Stimulated activated naive B cell treated with anti-CD40 and anti-IgM and Interleukin-4, amounts not matched to agents 10 μg/mL and 1 μg/mL and 100 μg/mL, for 72 hours (primary cell): ENCODE data around the gene OLFML2B.

Experiments used
- ATAC-seq, 2 donors: fragments of 150-1000 bp; cut with Tn5 transposase; replicated peaks; 2 replicates each; pipeline ENCODE4 v1.10.0; 2021; ENCODE audit warnings: moderate library complexity in 1 of 2
- DNase-seq: peaks from one replicate; pipeline ENCODE4 v3.0.0; 2021
- H3K27ac Mint-ChIP-seq: one replicate; pipeline ENCODE4 v1.8.0; 2022; ENCODE audit warnings: mild to moderate bottlenecking, mixed read lengths
- H3K27me3 Mint-ChIP-seq, 2 donors: one replicate each; pipeline ENCODE4 v1.8.0; 2022; ENCODE audit warnings: mixed read lengths in 2 of 2
- H3K36me3 Mint-ChIP-seq, 2 donors: one replicate each; pipeline ENCODE4 v1.8.0; 2022; ENCODE audit warnings: mixed read lengths in 2 of 2, mild to moderate bottlenecking in 1 of 2
- H3K4me1 Mint-ChIP-seq, 2 donors: one replicate each; pipeline ENCODE4 v1.8.0; 2022; ENCODE audit warnings: mixed read lengths in 2 of 2, mild to moderate bottlenecking in 1 of 2
- H3K4me3 Mint-ChIP-seq, 2 donors: one replicate each; pipeline ENCODE4 v1.8.0; 2022; ENCODE audit warnings: mild to moderate bottlenecking in 2 of 2, mixed read lengths in 2 of 2, moderate library complexity in 1 of 2
- H3K9me3 Mint-ChIP-seq, 2 donors: one replicate each; pipeline ENCODE4 v1.8.0; 2022; ENCODE audit warnings: mixed read lengths in 2 of 2, mild to moderate bottlenecking in 1 of 2

OLFML2B gene

DNA sequence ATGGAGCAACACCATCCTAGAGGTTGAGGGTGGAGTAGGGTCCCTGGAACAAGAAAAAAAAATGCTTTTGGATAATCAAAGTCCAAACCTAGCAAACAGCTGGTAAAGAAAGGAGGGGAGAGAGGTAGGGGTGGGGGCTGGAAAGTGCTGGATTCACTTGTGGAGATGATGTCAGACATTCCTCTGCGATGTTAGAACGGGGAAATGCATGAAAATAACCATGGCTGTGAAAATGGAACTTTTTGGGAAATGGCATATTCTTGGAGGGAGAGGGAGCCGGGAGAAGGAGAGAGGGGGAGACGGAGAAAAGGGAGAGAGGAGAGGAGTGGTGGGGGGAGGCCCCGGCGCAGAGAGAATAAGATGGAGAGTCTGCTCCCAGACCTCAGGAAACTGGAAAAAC, 53.6 kb downstream of the OLFML2B start:
- no peaks in the 10 kb centered on the region for H3K9me3 Mint-ChIP-seq
- H3K4me1 Mint-ChIP-seq, result no peaks in the 10 kb centered on the region
- H3K36me3 Mint-ChIP-seq, result peaks cover 23 to 34% of the 10 kb centered on the region in 2 donors
- ATAC-seq, result no peak
- H3K4me3 Mint-ChIP-seq, result no peak overlapping the region
- H3K27me3 Mint-ChIP-seq, result no peaks in the 10 kb centered on the region
- no peak overlapping the region for H3K27ac Mint-ChIP-seq
- no peak for DNase-seq

DNA sequence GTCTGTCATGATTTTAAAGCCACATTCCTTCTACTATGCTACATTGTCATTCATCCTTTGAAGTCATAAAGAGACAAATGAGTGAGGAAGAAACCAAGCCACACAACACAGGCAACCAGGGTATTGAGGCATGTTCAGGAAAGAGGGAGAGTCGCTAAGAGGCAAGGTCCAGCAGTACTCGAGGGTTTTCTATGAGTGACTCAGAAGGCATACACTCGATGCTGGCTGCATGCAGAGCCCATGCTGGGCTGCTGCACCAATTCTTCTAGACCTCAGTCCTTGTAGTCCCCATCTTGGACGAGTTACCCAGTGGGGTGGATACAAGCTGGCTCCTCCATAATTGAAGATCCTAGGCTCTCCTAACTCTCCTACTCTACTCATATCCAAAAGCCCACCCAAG, 57.6 kb downstream of the OLFML2B start:
- DNase-seq, result no peak
- H3K36me3 Mint-ChIP-seq, result peaks cover 29 to 44% of the 10 kb centered on the region in 2 donors
- H3K27me3 Mint-ChIP-seq, result no peaks in the 10 kb centered on the region
- no peaks in the 10 kb centered on the region for H3K9me3 Mint-ChIP-seq
- no peak overlapping the region for H3K4me3 Mint-ChIP-seq
- ATAC-seq, result no peak
- H3K4me1 Mint-ChIP-seq, result peaks cover 7 to 9% of the 10 kb centered on the region in 2 donors
- no peak overlapping the region for H3K27ac Mint-ChIP-seq

DNA sequence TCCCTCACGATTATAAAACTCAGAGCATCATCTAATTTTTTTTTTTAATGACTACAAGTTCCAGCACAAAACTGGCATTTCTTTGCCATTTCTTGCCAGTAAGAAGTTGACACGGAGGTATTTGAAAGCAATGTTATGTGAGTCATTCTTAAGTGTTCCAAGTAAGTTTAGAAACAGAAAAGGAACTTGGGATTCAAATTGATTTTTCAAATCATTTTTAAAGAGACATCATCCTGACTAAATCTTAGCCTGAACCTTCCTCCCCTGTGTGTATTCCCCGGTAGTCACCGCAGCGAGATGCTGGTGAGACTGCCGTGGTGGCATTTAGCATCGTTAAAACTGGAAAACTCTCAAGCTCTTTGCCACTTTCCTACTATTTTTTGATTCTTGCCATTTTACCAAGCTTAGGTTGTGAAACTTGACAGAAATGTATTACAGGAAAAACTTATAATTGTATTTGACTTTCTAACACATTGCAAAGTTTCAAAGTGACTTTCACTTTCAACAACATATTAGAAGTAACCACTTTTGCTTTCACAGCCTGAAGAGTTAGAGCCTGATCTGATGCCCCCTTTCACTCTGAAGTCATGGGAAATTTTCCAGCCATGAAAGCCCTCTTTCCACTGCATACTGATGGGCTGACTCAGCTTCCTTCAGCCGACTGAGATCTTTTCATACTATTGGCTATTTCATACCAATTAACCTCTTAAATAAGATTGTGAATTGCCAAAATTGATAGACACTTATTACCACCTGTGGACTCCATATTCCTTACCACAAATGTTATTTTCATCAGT, 61.4 kb downstream of the OLFML2B start:
- Mint-ChIP-seq H3K27me3 (no peaks in the 10 kb centered on the region), H3K4me3 (peak overlapping the region in 1 of 2 donors; percentile 65), H3K36me3 (peaks cover 36 to 50% of the 10 kb centered on the region in 2 donors), H3K4me1 (peaks cover 7 to 11% of the 10 kb centered on the region in 2 donors), H3K27ac (peak overlapping the region; percentile 83), H3K9me3 (no peaks in the 10 kb centered on the region)
- DNase-seq (peak; percentile 8), ATAC-seq (peak; percentile 83 to 98)

DNA sequence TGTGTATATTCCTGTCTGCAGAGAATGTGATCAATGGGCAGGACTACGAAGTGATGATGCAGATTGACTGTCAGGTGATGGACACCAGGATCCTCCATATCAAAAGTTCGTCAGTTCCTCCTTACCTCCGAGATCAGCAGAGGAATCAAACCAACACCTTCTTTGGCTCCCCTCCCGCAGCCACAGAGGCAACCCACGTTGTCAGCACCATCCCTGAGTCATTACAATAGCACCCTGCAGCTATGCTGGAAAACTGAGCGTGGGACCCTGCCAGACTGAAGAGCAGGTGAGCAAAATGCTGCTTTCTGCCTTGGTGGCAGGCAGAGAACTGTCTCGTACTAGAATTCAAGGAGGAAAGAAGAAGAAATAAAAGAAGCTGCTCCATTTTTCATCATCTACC, 65.2 kb downstream of the OLFML2B start:
- Mint-ChIP-seq H3K9me3 (no peaks in the 10 kb centered on the region), H3K4me3 (no peak overlapping the region), H3K36me3 (peaks cover 31 to 48% of the 10 kb centered on the region in 2 donors), H3K27ac (no peak overlapping the region), H3K27me3 (no peaks in the 10 kb centered on the region), H3K4me1 (peaks cover 12 to 13% of the 10 kb centered on the region in 2 donors)
- DNase-seq, result no peak
- ATAC-seq, result no peak

DNA sequence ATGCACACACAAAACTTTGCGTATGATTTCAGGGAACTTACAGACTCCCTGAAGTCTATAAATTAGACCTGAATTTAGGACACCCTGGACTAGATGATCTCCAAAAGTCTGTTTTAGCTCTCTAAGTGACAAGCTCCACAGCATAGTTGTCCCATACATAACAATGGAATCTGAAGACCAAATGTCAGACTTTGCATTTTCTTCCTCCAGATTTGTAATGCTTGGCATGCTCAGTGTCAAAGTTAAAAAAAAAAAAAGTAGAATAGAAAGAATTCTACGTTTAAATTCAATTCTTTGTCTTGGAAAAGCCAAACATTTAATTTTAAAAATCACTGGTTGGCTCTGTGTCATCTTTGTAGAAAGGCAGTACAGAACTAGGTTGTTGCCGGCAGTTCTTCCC, 66.7 kb downstream of the OLFML2B start:
- H3K9me3 Mint-ChIP-seq, result no peaks in the 10 kb centered on the region
- peaks cover 4 to 8% of the 10 kb centered on the region in 2 donors for H3K4me1 Mint-ChIP-seq
- no peaks in the 10 kb centered on the region for H3K27me3 Mint-ChIP-seq
- H3K4me3 Mint-ChIP-seq, result no peak overlapping the region
- peaks cover 35 to 48% of the 10 kb centered on the region in 2 donors for H3K36me3 Mint-ChIP-seq
- ATAC-seq (no peak), DNase-seq (no peak)
- H3K27ac Mint-ChIP-seq, result no peak overlapping the region

DNA sequence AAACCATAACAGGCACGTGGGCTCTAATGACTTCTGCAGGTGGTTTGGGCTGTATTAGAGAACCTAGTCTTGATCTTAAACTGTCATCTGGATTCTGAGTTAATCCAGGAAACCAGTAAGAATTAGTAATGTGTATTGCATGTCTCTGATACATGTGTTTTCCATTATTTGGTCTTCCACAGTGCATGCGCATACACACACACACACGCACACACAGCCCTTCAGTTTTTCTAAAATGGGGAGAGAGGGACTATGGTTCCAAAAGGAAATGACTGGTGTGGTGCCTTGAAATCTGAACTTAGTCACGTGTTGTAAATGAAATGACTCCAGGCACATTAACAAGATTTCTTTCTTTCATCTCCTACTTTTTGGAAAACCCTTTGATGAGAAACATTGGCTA, 67.6 kb downstream of the OLFML2B start:
- ATAC-seq (no peak), DNase-seq (no peak)
- Mint-ChIP-seq H3K4me3 (no peak overlapping the region), H3K27me3 (no peaks in the 10 kb centered on the region), H3K27ac (no peak overlapping the region), H3K9me3 (no peaks in the 10 kb centered on the region), H3K36me3 (peaks cover 37 to 48% of the 10 kb centered on the region in 2 donors), H3K4me1 (peaks cover 4 to 5% of the 10 kb centered on the region in 2 donors)

DNA sequence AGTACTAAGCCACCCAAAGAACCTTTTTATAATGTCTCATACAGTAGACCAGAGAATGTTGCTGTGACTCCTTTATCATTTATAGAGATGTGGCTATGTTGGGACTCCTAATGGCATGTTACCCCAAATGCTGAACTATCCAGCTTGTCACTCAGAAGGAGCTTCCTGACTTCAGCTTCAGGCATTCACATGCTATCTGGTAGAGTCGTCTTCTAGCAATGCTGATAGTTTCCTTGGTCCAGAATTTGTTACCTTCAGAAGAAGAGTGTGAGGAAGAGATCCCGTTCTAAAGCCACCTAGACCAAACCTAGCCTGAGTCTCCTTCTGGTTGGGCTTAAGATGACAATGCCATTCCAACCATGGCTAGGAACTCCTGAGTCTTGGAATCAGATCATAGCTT, 68.1 kb downstream of the OLFML2B start:
- ATAC-seq (no peak), DNase-seq (no peak)
- H3K27ac Mint-ChIP-seq, result no peak overlapping the region

DNA sequence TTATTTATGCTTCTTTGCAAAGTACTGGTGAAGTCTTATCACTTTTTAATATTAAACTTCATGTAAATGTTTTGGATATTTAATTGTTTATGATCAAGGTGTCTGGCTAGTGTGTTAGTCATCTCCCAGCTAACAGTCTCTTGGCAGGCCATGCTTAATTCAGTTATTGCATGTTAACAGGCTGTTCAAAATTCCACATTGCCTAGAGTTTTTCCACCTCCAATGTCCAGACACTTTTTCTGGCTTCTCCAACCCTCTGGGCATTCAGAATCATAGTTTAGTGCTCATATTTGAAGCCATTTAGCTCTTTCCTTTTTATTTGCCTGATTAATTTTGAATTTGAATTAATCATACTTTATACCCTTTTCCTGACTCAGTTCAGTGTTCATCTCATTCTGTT, 69.2 kb downstream of the OLFML2B start:
- H3K27ac Mint-ChIP-seq, result no peak overlapping the region
- no peak overlapping the region for H3K4me3 Mint-ChIP-seq
- DNase-seq (no peak), ATAC-seq (no peak)
- no peaks in the 10 kb centered on the region for H3K9me3 Mint-ChIP-seq
- peaks cover 32 to 41% of the 10 kb centered on the region in 2 donors for H3K36me3 Mint-ChIP-seq
- H3K27me3 Mint-ChIP-seq, result no peaks in the 10 kb centered on the region
- peaks cover 3 to 4% of the 10 kb centered on the region in 2 donors for H3K4me1 Mint-ChIP-seq

More for the DNA sequence above, 68.1 kb downstream of the OLFML2B start:
- no peak overlapping the region for H3K4me3 Mint-ChIP-seq
- no peaks in the 10 kb centered on the region for H3K9me3 Mint-ChIP-seq
- peaks cover 3 to 4% of the 10 kb centered on the region in 2 donors for H3K4me1 Mint-ChIP-seq
- H3K27me3 Mint-ChIP-seq, result no peaks in the 10 kb centered on the region
- peaks cover 35 to 43% of the 10 kb centered on the region in 2 donors for H3K36me3 Mint-ChIP-seq

DNA sequence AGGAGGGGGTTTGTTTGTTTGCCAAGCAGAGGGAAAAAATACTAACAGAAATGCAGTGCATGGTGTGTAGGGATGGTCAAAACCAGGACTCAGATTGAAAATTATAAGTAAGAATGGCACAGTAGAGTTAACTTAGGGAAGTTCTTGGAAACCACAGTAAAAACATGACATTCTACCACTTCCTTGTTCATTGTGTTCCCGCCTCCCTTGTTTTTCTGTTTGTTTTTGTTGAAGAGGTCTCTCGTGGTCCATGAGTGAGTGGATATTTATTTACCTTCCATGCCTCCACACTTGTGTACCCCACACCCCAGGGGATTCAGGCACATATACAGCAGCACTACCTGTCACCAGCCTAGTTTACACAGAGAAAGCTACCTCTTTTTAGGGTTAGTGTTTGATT, 69.6 kb downstream of the OLFML2B start:
- Mint-ChIP-seq H3K4me1 (peaks cover 3 to 4% of the 10 kb centered on the region in 2 donors), H3K9me3 (no peaks in the 10 kb centered on the region), H3K27me3 (no peaks in the 10 kb centered on the region), H3K36me3 (peaks cover 32 to 41% of the 10 kb centered on the region in 2 donors), H3K27ac (no peak overlapping the region), H3K4me3 (no peak overlapping the region)
- ATAC-seq (no peak), DNase-seq (no peak)

DNA sequence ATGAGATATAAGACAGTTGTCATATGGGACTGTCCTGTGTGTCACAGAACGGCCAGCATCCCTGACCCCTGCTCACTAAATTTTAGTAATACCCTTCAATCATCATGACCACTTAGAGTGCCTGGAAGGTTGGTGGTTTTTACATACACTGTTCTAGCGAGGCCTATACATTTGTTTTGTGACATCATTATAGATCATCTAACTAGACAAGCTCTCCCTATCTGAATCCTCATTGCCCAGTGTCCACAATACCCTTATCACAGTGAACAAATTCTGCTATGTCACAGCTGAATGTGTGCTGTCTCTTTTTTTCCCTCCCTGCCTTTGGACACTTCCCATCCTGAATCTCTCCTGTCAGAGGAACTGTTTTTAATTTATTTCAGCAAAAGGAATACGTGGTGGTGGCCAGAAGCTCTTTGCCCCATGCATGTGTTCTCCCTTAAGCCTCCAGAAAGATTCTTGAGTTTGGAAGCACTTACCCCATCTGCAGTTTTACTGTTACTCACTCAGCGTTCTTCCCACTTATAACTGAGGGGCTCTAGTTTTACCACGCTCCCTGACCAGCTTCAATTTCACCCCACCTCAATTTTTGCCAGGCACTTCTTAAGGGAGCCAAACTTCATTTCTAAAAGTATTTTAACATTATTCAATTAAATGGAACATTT, 70.3 kb downstream of the OLFML2B start:
- DNase-seq (no peak), ATAC-seq (no peak)
- peaks cover 3 to 4% of the 10 kb centered on the region in 2 donors for H3K4me1 Mint-ChIP-seq
- peaks cover 26 to 34% of the 10 kb centered on the region in 2 donors for H3K36me3 Mint-ChIP-seq
- H3K27me3 Mint-ChIP-seq, result no peaks in the 10 kb centered on the region
- H3K4me3 Mint-ChIP-seq, result no peak overlapping the region
- no peaks in the 10 kb centered on the region for H3K9me3 Mint-ChIP-seq
- H3K27ac Mint-ChIP-seq, result no peak overlapping the region

DNA sequence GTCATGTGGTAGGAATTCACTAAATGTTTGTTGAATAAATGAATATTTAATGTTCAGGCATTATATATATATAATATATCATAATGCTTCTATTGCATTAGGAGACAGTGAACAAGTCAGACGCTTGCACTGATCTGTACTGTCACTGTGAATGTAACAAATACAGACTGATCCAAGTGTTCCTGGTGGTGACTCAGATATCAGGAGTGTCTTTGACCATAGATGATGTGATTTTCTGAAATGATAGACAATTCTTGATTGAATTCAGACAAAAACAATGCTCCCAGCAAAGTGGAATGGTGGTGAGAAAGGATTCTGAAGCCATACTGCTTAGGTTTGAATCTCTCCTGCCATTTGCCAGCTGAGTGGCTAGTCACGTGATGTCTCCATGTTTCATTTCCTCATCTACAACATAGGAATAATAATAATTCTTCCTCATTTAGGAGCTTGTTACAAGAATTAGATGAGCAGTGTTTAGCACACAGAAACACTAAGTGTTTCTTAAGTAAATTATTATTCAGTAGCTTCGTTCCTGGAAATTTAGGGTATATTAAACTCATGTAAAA, 71.0 kb downstream of the OLFML2B start:
- Mint-ChIP-seq H3K36me3 (peaks cover 25 to 33% of the 10 kb centered on the region in 2 donors), H3K4me3 (no peak overlapping the region), H3K4me1 (peaks cover 3 to 4% of the 10 kb centered on the region in 2 donors), H3K27me3 (no peaks in the 10 kb centered on the region), H3K27ac (no peak overlapping the region), H3K9me3 (no peaks in the 10 kb centered on the region)
- no peak for ATAC-seq
- DNase-seq, result no peak

DNA sequence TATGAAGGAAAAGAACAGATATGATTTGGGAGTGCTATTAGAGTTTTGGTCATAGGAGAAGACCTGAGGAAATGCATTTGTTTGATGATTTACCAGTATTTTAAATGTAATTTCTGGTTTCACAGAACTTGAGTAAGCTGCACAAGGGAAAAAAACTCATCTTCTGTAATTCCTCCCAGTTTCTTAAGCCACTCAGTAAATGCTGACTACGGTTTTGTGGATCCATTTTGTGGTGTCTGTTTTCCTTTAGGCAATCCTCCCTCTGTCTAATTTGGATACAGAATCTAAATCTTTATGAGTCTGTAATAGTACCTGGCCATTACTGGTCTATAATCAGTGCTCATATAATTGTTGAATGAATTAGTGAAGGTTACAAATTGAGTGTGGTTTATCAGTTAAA, 72.0 kb downstream of the OLFML2B start:
- Mint-ChIP-seq H3K9me3 (no peaks in the 10 kb centered on the region), H3K36me3 (peaks cover 31 to 38% of the 10 kb centered on the region in 2 donors), H3K4me1 (peaks cover 3 to 9% of the 10 kb centered on the region in 2 donors), H3K4me3 (no peak overlapping the region), H3K27me3 (no peaks in the 10 kb centered on the region), H3K27ac (no peak overlapping the region)
- no peak for ATAC-seq
- DNase-seq, result no peak

DNA sequence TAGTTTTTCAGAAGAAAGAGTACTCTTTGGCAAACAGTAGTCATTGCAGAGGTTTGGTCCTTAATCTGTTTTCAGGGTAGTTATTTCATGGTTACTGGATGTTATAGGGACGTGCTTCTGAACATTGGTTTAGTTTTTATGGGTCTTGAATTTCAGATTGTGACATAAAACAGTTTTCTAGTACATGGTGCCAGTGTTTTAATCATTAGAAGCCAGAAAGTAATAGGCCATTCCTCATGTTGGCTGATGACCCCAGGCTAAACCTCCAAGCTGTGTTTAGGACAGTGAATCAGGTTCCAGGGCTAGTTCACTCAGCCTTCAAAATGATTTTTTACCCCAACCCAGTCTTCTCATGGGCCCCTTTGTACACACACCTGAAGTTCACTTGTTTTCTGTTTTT, 73.3 kb downstream of the OLFML2B start:
- no peaks in the 10 kb centered on the region for H3K27me3 Mint-ChIP-seq
- H3K36me3 Mint-ChIP-seq, result peaks cover 33 to 42% of the 10 kb centered on the region in 2 donors
- no peak for DNase-seq
- ATAC-seq, result no peak
- no peak overlapping the region for H3K4me3 Mint-ChIP-seq
- no peak overlapping the region for H3K27ac Mint-ChIP-seq
- H3K4me1 Mint-ChIP-seq, result peaks cover 3 to 9% of the 10 kb centered on the region in 2 donors
- H3K9me3 Mint-ChIP-seq, result no peaks in the 10 kb centered on the region

DNA sequence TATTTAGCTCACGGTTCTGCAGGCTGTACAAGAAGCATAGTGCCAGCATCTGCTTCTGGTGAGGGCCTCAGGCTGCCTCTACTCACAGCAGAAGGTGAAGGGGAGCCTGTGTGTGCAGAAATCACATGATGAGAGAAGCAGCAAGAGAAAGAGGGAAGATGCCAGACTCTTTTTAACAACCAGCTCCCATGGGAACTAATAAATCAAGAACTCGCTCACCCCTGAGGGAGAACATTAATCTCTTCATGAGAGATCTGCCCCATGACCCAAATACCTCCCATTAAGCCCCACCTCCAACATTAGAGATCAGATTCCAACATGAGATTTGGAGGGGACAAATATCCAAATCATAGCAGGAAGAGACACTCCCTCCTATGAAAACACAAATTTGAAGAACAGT, 74.1 kb downstream of the OLFML2B start:
- peaks cover 3 to 9% of the 10 kb centered on the region in 2 donors for H3K4me1 Mint-ChIP-seq
- peaks cover 30 to 43% of the 10 kb centered on the region in 2 donors for H3K36me3 Mint-ChIP-seq
- no peaks in the 10 kb centered on the region for H3K9me3 Mint-ChIP-seq
- no peak overlapping the region for H3K4me3 Mint-ChIP-seq
- ATAC-seq (no peak), DNase-seq (no peak)
- H3K27ac Mint-ChIP-seq, result no peak overlapping the region
- H3K27me3 Mint-ChIP-seq, result no peaks in the 10 kb centered on the region
